ENCODE data around the gene ABR. TPM values are rescaled to one million over a fixed set of nuclear protein-coding genes. Genes with fewer than 3 reads are reported as not detected.
"Not testable (repeated sequence)": the region's sequence is repeated elsewhere in the genome, so short reads cannot be mapped to it uniquely, and the experiment has no call there.

The ABR gene
- total RNA-seq, 2 donors from 2014 or later = 36.0 to 45.8 TPM

GRCh38 chr17:1206026-1206777 is 26.4 kb upstream of the ABR start:
- DNase-seq (ENCODE audit: low spot score in 2 of 2) (no peak), ATAC-seq (peak in 1 of 2 donors; percentile 22)
- Mint-ChIP-seq H3K36me3 (no peaks in the 10 kb centered on the region), H3K27ac (no peak overlapping the region), H3K9me3 (no peaks in the 10 kb centered on the region)

GRCh38 chr17:1203967-1204291 is 24.1 kb upstream of the ABR start:
- DNase-seq (ENCODE audit: low spot score in 2 of 2) = no peak
- no peak overlapping the region for H3K27ac Mint-ChIP-seq
- H3K36me3 Mint-ChIP-seq = no peaks in the 10 kb centered on the region
- ATAC-seq = no peak
- no peaks in the 10 kb centered on the region for H3K9me3 Mint-ChIP-seq

- Mint-ChIP-seq H3K36me3 (no peaks in the 10 kb centered on the region), H3K27ac (no peak overlapping the region), H3K9me3 (no peaks in the 10 kb centered on the region)
- ATAC-seq = peak; percentile 65 to 66
- DNase-seq (ENCODE audit: low spot score in 2 of 2) = peak; percentile 63 to 65
Observed at GRCh38 chr17:1203111-1203966, 23.6 kb upstream of the ABR start.

GRCh38 chr17:1202291-1202690 is 22.5 kb upstream of the ABR start:
- Mint-ChIP-seq H3K9me3 (no peaks in the 10 kb centered on the region), H3K27ac (no peak overlapping the region), H3K36me3 (no peaks in the 10 kb centered on the region)
- DNase-seq (ENCODE audit: low spot score in 2 of 2) (no peak), ATAC-seq (no peak)

GRCh38 chr17:1201132-1201702 is 21.4 kb upstream of the ABR start:
- ATAC-seq = peak; percentile 14 to 39
- Mint-ChIP-seq H3K9me3 (no peaks in the 10 kb centered on the region), H3K27ac (peak overlapping the region in 1 of 2 donors; percentile 51), H3K36me3 (no peaks in the 10 kb centered on the region)
- no peak for DNase-seq (ENCODE audit: low spot score in 2 of 2)

- not testable (repeated sequence) for H3K27ac Mint-ChIP-seq; DNase-seq (ENCODE audit: low spot score in 2 of 2); H3K9me3 Mint-ChIP-seq; H3K36me3 Mint-ChIP-seq; ATAC-seq
Observed at GRCh38 chr17:1199271-1199743, 19.5 kb upstream of the ABR start.

GRCh38 chr17:1197781-1198490 is 18.2 kb upstream of the ABR start:
- peak; percentile 62 to 82 for ATAC-seq
- peak overlapping the region; percentile 16 to 61 for H3K27ac Mint-ChIP-seq

GRCh38 chr17:1197379-1197778 is 17.6 kb upstream of the ABR start:
- H3K36me3 Mint-ChIP-seq = no peaks in the 10 kb centered on the region
- no peaks in the 10 kb centered on the region for H3K9me3 Mint-ChIP-seq
- no peak for DNase-seq (ENCODE audit: low spot score in 2 of 2)
- peak overlapping the region; percentile 16 to 61 for H3K27ac Mint-ChIP-seq
- peak; percentile 6 to 62 for ATAC-seq

More at GRCh38 chr17:1197781-1198490, 18.2 kb upstream of the ABR start:
- peak in 1 of 2 donors; percentile 67 for DNase-seq (ENCODE audit: low spot score in 2 of 2)
- Mint-ChIP-seq H3K36me3 (no peaks in the 10 kb centered on the region), H3K9me3 (no peaks in the 10 kb centered on the region)

GRCh38 chr17:1196946-1197345 is 17.2 kb upstream of the ABR start:
- DNase-seq (ENCODE audit: low spot score in 2 of 2) (no peak), ATAC-seq (no peak)
- Mint-ChIP-seq H3K36me3 (no peaks in the 10 kb centered on the region), H3K27ac (peak overlapping the region in 1 of 2 donors; percentile 61), H3K9me3 (no peaks in the 10 kb centered on the region)

- no peaks in the 10 kb centered on the region for H3K36me3 Mint-ChIP-seq
- ATAC-seq = no peak
- no peak for DNase-seq (ENCODE audit: low spot score in 2 of 2)
- peak overlapping the region in 1 of 2 donors; percentile 11 for H3K27ac Mint-ChIP-seq
- no peaks in the 10 kb centered on the region for H3K9me3 Mint-ChIP-seq
Observed at GRCh38 chr17:1192911-1193699, 13.3 kb upstream of the ABR start.

GRCh38 chr17:1190751-1191331 is 11.1 kb upstream of the ABR start:
- H3K36me3 Mint-ChIP-seq = no peaks in the 10 kb centered on the region
- H3K9me3 Mint-ChIP-seq = no peaks in the 10 kb centered on the region
- DNase-seq (ENCODE audit: low spot score in 2 of 2) = no peak

GRCh38 chr17:1188812-1189504 is 9.2 kb upstream of the ABR start:
- Mint-ChIP-seq H3K9me3 (no peaks in the 10 kb centered on the region), H3K36me3 (no peaks in the 10 kb centered on the region), H3K27ac (no peak overlapping the region)
- DNase-seq (ENCODE audit: low spot score in 2 of 2) = no peak
- no peak for ATAC-seq

More at GRCh38 chr17:1190751-1191331, 11.1 kb upstream of the ABR start:
- no peak for ATAC-seq
- H3K27ac Mint-ChIP-seq = no peak overlapping the region

- H3K36me3 Mint-ChIP-seq = no peaks in the 10 kb centered on the region
- no peaks in the 10 kb centered on the region for H3K9me3 Mint-ChIP-seq
- H3K27ac Mint-ChIP-seq = peak overlapping the region in 1 of 2 donors; percentile 44
- peak; percentile 91 to 93 for ATAC-seq
- DNase-seq (ENCODE audit: low spot score in 2 of 2) = peak; percentile 80 to 83
Observed at GRCh38 chr17:1186923-1187771, 7.4 kb upstream of the ABR start.

- DNase-seq (ENCODE audit: low spot score in 2 of 2) (no peak), ATAC-seq (no peak)
- H3K27ac Mint-ChIP-seq = peak overlapping the region in 1 of 2 donors; percentile 39
Observed at GRCh38 chr17:1186214-1186820, 6.5 kb upstream of the ABR start.

More at GRCh38 chr17:1186214-1186820, 6.5 kb upstream of the ABR start:
- H3K36me3 Mint-ChIP-seq = no peaks in the 10 kb centered on the region
- no peaks in the 10 kb centered on the region for H3K9me3 Mint-ChIP-seq

All from activated naive CD4-positive, alpha-beta T cell treated with anti-CD3 and anti-CD28 coated beads, Interleukin-2, amount 50 U/mL, for 72 hours (primary cell).